ENCODE measurements around the gene HIVEP3.

DNA sequence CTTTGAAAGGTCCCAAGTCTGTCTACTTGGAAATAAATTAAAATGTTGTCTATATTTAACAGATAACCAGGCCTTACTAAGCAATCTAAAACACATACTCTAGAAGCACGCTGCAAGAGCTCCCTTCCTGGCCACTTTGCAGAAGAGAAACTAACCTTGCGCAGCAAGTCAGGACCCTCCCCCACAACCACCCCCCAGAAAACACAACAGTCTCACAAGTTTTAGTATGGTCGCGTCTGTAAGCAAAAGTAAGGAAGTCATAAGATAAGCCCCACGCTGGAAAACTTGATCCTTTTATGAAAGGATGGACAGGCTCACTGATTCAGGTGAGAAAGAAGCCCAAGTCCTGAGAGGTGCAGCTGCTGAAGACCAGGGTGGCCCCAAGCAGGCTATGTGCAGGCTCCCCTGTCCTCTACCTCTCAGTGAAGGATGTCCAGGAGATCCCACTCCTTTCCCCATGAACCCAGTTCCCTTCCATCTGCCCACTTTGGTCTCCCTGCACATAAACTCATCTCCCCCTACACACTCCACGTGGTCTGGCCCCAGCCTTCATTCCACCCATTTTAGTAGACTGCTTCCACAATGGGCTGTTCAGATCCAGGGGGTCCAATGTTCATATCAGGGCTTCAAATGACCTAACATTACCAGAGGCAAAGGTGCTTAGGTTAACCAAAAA, 23.8 kb downstream of the HIVEP3 start:
- TF ChIP-seq, protein P1, sequence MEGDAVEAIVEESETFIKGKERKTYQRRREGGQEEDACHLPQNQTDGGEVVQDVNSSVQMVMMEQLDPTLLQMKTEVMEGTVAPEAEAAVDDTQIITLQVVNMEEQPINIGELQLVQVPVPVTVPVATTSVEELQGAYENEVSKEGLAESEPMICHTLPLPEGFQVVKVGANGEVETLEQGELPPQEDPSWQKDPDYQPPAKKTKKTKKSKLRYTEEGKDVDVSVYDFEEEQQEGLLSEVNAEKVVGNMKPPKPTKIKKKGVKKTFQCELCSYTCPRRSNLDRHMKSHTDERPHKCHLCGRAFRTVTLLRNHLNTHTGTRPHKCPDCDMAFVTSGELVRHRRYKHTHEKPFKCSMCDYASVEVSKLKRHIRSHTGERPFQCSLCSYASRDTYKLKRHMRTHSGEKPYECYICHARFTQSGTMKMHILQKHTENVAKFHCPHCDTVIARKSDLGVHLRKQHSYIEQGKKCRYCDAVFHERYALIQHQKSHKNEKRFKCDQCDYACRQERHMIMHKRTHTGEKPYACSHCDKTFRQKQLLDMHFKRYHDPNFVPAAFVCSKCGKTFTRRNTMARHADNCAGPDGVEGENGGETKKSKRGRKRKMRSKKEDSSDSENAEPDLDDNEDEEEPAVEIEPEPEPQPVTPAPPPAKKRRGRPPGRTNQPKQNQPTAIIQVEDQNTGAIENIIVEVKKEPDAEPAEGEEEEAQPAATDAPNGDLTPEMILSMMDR (conservative IDR thresholded peaks at IDR 0.05) = no peak
- TF ChIP-seq EZH2 (IDR thresholded peaks at IDR 0.05; ENCODE audit: low read depth) = no peak
